BJ (cell line): ENCODE data around the gene C5orf63. TPM values are rescaled to one million over a fixed set of nuclear protein-coding genes. Genes with fewer than 3 reads are reported as not detected.

Experiments
- CTCF ChIA-PET: fragments of 350-600 bp; formaldehyde crosslinking; extraction: SDS; loops from one replicate; lab custom pipeline; 2021; ENCODE audit warnings: antibody characterized with exemption, inconsistent platforms; lab: Yijun Ruan, JAX
- POLR2A ChIA-PET: fragments of 300-600 bp; sonication (Branson Sonifier 250); formaldehyde crosslinking; extraction: SDS; loops from one replicate; lab custom pipeline; 2021; ENCODE audit warnings: antibody characterized with exemption; lab: Charles Lee
- DNase-seq: peaks from one replicate; pipeline ENCODE4 v3.0.0-alpha.2; 2011; ENCODE audit warnings: low read depth
- H3K27me3 ChIP-seq: 2 replicates; pipeline ENCODE4 v1.6.0; 2011; ENCODE audit warnings: low read length; ENCODE audit not compliant: control insufficient read depth, insufficient read depth
- H3K36me3 ChIP-seq: 2 replicates; pipeline ENCODE4 v1.5.1; 2011; ENCODE audit warnings: low read length; ENCODE audit not compliant: control insufficient read depth, insufficient read depth
- H3K4me3 ChIP-seq: 2 replicates; pipeline ENCODE4 v1.5.1; 2011; ENCODE audit warnings: low read depth, mild to moderate bottlenecking, control low read depth, low read length
- polyA plus RNA-seq: library from polyadenylated mRNA; depleted of rRNA; stranded (reverse); fragments of >200 nt; gene quantifications from 2 replicates; pipeline ENCODE4 v1.2.3, GENCODE V29; 2011
- TF ChIP-seq, protein P1 (sequence below): IDR thresholded peaks from 2 replicates; pipeline ENCODE4 v1.5.1; 2011; ENCODE audit warnings: low read depth, mild to moderate bottlenecking, control low read depth, inconsistent platforms, low read length, moderate library complexity; ENCODE audit not compliant: insufficient read depth

The C5orf63 gene
- polyA plus RNA-seq, 1 experiment, result 1.4 TPM

DNA sequence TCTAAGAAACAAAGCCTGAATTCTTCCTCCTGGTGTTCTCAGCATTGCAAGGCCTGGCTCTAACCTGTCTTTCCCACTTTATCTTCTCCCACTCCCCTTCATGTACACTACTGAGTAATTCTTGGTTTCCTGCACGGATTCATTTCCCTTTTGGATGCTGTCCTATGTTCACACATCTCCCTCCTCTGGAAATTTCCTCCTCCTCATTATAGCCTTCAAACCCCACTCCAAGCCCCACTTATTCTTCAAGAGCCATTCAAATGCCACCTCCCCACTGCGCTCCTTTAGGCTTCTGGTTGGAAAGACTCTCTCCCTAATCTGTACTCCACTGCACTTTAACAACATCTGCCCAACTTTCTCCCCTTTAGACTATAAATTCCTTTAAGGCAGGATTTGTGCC is 28.2 kb upstream of the C5orf63 start:
- DNase-seq, result no peak
- Histone ChIP-seq H3K4me3 (no peak overlapping the region), H3K36me3 (no peaks in the 10 kb centered on the region), H3K27me3 (0 out of 2 replicates have a peak, but pooled peaks cover 1% of the 10 kb centered on the region)
- TF ChIP-seq, protein P1, sequence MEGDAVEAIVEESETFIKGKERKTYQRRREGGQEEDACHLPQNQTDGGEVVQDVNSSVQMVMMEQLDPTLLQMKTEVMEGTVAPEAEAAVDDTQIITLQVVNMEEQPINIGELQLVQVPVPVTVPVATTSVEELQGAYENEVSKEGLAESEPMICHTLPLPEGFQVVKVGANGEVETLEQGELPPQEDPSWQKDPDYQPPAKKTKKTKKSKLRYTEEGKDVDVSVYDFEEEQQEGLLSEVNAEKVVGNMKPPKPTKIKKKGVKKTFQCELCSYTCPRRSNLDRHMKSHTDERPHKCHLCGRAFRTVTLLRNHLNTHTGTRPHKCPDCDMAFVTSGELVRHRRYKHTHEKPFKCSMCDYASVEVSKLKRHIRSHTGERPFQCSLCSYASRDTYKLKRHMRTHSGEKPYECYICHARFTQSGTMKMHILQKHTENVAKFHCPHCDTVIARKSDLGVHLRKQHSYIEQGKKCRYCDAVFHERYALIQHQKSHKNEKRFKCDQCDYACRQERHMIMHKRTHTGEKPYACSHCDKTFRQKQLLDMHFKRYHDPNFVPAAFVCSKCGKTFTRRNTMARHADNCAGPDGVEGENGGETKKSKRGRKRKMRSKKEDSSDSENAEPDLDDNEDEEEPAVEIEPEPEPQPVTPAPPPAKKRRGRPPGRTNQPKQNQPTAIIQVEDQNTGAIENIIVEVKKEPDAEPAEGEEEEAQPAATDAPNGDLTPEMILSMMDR, result no peak
- CTCF ChIA-PET, result interaction anchor here (1.0 kb wide), 1 partner anchor 14 kb away, joined by 3 read pairs; no protein-coding TSS in a partner anchor
- POLR2A ChIA-PET, result no interaction called here

DNA sequence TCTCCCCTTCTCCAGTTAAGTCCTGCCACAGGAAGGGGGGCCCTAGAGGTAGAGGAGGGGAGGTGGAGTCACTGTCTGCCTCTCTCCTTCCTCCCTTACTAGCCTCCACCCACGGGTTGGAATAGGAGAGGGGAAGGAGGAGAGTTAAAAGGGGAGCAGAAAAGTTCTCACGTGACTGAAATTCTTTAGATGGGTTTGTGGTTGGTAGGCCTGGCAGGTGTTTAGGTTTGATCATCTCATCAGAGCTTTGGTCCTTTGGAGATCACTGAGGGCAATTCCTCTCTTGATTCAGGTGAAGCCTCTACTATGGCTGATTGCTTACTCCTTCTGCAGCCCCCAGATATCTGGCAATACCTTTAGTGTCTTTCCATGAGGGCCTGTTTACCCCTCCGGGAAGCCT is 24.9 kb upstream of the C5orf63 start:
- DNase-seq, result no peak
- H3K27me3 ChIP-seq, result 0 out of 2 replicates have a peak, but pooled peaks cover 1% of the 10 kb centered on the region
- TF ChIP-seq, protein P1, result no peak
- ChIA-PET CTCF (no interaction called here), POLR2A (no interaction called here)
- no peak overlapping the region for H3K4me3 ChIP-seq
- no peaks in the 10 kb centered on the region for H3K36me3 ChIP-seq

DNA sequence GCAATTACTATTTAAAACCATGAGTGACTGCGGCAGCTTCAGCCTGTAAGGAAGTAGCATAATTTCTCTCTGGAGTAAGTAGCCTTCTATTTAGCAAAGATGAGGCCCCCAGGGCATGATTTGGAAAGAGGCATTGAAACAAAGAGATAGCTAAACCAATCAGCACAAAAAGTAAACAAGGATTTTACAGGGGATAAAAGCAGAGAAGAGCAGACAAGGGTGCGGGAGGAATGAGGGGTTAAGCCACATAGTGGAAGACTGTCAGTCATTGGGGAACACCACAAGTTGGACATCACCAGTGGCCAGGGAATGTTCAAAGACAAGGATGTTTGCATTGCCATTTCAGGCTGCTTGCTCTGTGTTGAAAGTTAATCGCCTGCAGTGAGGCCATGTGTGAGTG is 24.0 kb upstream of the C5orf63 start:
- H3K27me3 ChIP-seq, result 0 out of 2 replicates have a peak, but pooled peaks cover 1% of the 10 kb centered on the region
- ChIA-PET CTCF (no interaction called here), POLR2A (no interaction called here)
- TF ChIP-seq, protein P1, result no peak
- no peak overlapping the region for H3K4me3 ChIP-seq
- DNase-seq, result no peak
- H3K36me3 ChIP-seq, result no peaks in the 10 kb centered on the region

DNA sequence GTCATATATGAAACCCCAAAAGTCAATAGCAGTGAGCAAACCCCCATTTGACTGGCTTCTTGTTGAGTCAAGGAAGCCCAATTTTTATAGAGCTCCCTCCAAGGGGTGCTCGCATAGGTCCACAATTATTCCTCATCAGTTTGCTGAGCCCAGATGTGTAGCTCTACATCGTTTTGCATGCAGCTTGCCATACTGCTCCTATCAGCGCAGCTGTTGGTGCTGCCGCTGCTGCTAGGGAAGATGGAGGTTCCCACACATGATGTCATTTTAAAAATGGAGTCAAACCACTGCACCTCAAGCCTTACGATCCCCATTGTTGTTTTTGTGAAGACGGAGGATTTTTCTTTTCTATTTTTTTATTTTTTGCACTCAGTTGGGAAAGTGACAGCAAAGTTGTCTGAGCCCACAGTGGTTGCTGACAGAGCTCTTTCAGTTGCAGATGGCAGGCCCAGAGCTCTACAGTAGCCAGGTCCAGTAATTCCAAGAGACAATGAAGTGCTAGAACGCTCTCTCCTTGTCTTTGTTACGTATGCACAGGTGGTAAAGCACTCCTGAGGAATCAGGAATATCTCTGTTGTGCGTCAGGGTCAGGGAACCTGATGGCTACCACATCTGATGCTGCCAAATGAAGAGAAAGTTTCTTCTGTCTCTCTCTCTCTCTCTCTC is 23.2 kb upstream of the C5orf63 start:
- CTCF ChIA-PET, result no interaction called here

DNA sequence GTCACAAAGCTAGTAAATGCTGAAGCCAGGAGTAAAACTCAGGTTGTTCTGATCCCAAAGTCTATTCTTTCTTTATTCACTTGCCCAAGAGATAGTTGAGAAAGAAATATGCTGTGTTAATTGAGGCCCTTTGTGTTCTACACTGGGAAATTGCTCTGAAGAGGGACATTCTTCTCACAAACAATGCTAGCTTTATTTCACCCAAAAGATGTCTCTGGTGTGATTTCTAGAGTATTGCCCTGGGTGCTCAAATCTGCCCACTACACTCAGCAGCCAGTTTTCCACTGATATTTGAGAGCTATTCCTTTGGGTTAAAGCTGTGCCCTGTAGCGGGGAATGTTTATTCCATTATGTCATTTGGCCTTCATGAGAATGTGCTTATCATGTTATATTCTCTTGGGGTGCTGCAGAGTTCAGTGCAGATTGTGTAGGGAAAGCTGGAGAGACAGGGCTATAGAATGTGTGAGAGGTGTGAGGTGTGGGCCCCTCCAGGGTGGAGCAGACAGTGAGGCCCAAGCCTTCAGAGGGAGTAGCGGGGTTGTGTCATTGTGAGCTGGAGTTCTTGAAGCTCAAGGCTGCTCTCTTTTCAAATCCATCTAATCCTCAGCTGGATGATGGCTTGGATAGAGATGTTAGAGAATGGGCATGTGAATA is 21.0 kb upstream of the C5orf63 start:
- no peak for DNase-seq
- H3K36me3 ChIP-seq, result no peaks in the 10 kb centered on the region
- 0 out of 2 replicates have a peak, but pooled peaks cover 1% of the 10 kb centered on the region for H3K27me3 ChIP-seq
- POLR2A ChIA-PET, result no interaction called here
- TF ChIP-seq, protein P1, result no peak
- CTCF ChIA-PET, result no interaction called here
- no peak overlapping the region for H3K4me3 ChIP-seq

More for the DNA sequence above, 23.2 kb upstream of the C5orf63 start:
- no peak for DNase-seq
- TF ChIP-seq, protein P1, result no peak
- H3K36me3 ChIP-seq, result no peaks in the 10 kb centered on the region
- POLR2A ChIA-PET, result no interaction called here
- H3K27me3 ChIP-seq, result 0 out of 2 replicates have a peak, but pooled peaks cover 1% of the 10 kb centered on the region
- H3K4me3 ChIP-seq, result no peak overlapping the region
